ENCODE results near the gene LRRC46. TPM values are rescaled to one million over a fixed set of nuclear protein-coding genes. Genes with fewer than 3 reads are reported as not detected.
A peak's percentile ranks its signal among the peaks of the same experiment; 100 is the strongest.

The LRRC46 gene
- total RNA-seq, 1 experiment from 2014 or later: 1.2 TPM

DNA sequence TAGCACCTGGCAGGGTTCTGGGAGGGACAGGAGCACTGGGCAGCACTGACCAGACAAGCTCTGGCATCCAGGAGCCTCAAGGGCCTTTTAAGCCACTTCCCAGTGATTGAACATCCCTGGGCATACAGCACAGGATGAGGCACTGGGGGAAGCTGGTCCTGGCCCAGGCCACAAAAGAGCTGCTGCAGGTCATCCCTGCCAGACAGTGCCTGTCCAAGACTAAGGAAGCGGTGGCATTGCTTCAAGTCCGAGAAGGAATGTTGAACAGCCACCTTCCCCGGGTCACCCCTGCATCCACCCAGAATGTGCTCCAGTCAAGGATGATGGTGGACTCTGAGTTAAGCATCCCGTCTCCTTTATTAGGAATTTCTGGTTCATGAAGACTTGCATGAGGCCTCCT, 8.7 kb upstream of the LRRC46 start:
- peaks cover 49% of the 10 kb centered on the region for H3K36me3 Mint-ChIP-seq (ENCODE audit: insufficient read depth, unreplicated experiment)
- no TSS peak for BruUV-seq (replicated peaks)
- no peak overlapping the region for H3K27ac Mint-ChIP-seq (ENCODE audit: low read depth, unreplicated experiment)

DNA sequence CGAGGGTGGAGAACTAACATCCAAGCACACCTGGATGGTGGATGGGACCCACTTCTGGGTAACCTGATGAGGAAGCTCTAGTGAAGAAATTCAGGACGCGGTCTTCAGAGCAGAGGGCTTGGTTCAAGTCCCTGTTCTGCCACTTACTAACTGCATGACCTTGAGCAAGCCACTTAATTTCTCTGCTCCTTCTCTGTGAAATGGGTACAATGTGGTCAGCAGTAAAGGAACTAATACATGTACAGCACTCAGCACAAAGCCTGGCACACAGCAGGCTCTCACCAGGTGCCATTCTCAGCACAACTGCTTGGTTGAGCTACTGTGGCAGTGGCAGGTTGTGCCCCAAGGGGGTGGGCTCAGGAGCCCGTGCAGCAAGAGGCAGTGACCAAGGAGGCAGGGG, 8.0 kb upstream of the LRRC46 start:
- Mint-ChIP-seq H3K4me1 (ENCODE audit: insufficient read depth, unreplicated experiment) (peaks cover 23% of the 10 kb centered on the region), H3K4me3 (ENCODE audit: unreplicated experiment) (no peak overlapping the region), H3K27me3 (ENCODE audit: insufficient read depth, unreplicated experiment) (no peaks in the 10 kb centered on the region), H3K27ac (ENCODE audit: low read depth, unreplicated experiment) (no peak overlapping the region), H3K9me3 (ENCODE audit: unreplicated experiment) (no peaks in the 10 kb centered on the region), H3K36me3 (ENCODE audit: insufficient read depth, unreplicated experiment) (peaks cover 56% of the 10 kb centered on the region)
- TF ChIP-seq CTCF (IDR thresholded peaks at IDR 0.05; ENCODE audit: unreplicated experiment): no peak
- TSS peak; percentile 66 for BruUV-seq (replicated peaks)
- ChIA-PET CTCF (no interaction called here), POLR2A (interaction anchor here (1.0 kb wide), 1 partner anchor 72 kb away, joined by 5 read pairs; the partner anchor contains the start of gene SP2)
- DNase-seq (ENCODE audit: unreplicated experiment): no peak
- intact Hi-C loops (cut with micrococcal nuclease): no loop called here

More for the DNA sequence above, 8.7 kb upstream of the LRRC46 start:
- intact Hi-C loops (cut with micrococcal nuclease): no loop called here
- ChIA-PET CTCF (interaction anchor here (1.2 kb wide), 1 partner anchor 8 kb away, joined by 5 read pairs; no protein-coding TSS in a partner anchor), POLR2A (interaction anchor here (1.0 to 3.1 kb wide), 2 partner anchors 8 to 73 kb away, joined by 5 to 24 read pairs; partner anchors contain the start of genes LRRC46, MRPL10 and SP2)
- no peak for DNase-seq (ENCODE audit: unreplicated experiment)
- H3K9me3 Mint-ChIP-seq (ENCODE audit: unreplicated experiment): no peaks in the 10 kb centered on the region
- no peak for TF ChIP-seq CTCF (IDR thresholded peaks at IDR 0.05; ENCODE audit: unreplicated experiment)
- no peaks in the 10 kb centered on the region for H3K27me3 Mint-ChIP-seq (ENCODE audit: insufficient read depth, unreplicated experiment)
- no peak overlapping the region for H3K4me3 Mint-ChIP-seq (ENCODE audit: unreplicated experiment)
- H3K4me1 Mint-ChIP-seq (ENCODE audit: insufficient read depth, unreplicated experiment): peaks cover 23% of the 10 kb centered on the region

GRCh38 chr17:47829870-47830269, 1.6 kb upstream of the LRRC46 start:
- BruUV-seq (replicated peaks): no TSS peak
- intact Hi-C loops (cut with micrococcal nuclease): no loop called here
- TF ChIP-seq CTCF (IDR thresholded peaks at IDR 0.05; ENCODE audit: unreplicated experiment): no peak
- peak overlapping the region; percentile 47 for H3K27ac Mint-ChIP-seq (ENCODE audit: low read depth, unreplicated experiment)
- peaks cover 40% of the 10 kb centered on the region for H3K36me3 Mint-ChIP-seq (ENCODE audit: insufficient read depth, unreplicated experiment)
- no peak for DNase-seq (ENCODE audit: unreplicated experiment)
- ChIA-PET CTCF (interaction anchor here (0.6 to 0.7 kb wide), 2 partner anchors 107 to 129 kb away, joined by 3 read pairs; no protein-coding TSS in a partner anchor), POLR2A (interaction anchor here (1.8 to 3.4 kb wide), 3 partner anchors 20 to 65 kb away, joined by 7 to 38 read pairs (median 12); partner anchors contain the start of genes SP2 and SP6)
- H3K9me3 Mint-ChIP-seq (ENCODE audit: unreplicated experiment): no peaks in the 10 kb centered on the region
- H3K4me1 Mint-ChIP-seq (ENCODE audit: insufficient read depth, unreplicated experiment): peaks cover 10% of the 10 kb centered on the region
- H3K4me3 Mint-ChIP-seq (ENCODE audit: unreplicated experiment): peak overlapping the region; percentile 83
- no peaks in the 10 kb centered on the region for H3K27me3 Mint-ChIP-seq (ENCODE audit: insufficient read depth, unreplicated experiment)

- no TSS peak for BruUV-seq (replicated peaks)
- TF ChIP-seq CTCF (IDR thresholded peaks at IDR 0.05; ENCODE audit: unreplicated experiment): no peak
- intact Hi-C loops (cut with micrococcal nuclease): loop anchor here (1.0 kb wide), 1 partner anchor 54 kb away; no protein-coding TSS in a partner anchor
- Mint-ChIP-seq H3K36me3 (ENCODE audit: insufficient read depth, unreplicated experiment) (peaks cover 34% of the 10 kb centered on the region), H3K4me3 (ENCODE audit: unreplicated experiment) (peak overlapping the region; percentile 83), H3K4me1 (ENCODE audit: insufficient read depth, unreplicated experiment) (peaks cover 10% of the 10 kb centered on the region), H3K9me3 (ENCODE audit: unreplicated experiment) (no peaks in the 10 kb centered on the region), H3K27me3 (ENCODE audit: insufficient read depth, unreplicated experiment) (no peaks in the 10 kb centered on the region), H3K27ac (ENCODE audit: low read depth, unreplicated experiment) (peak overlapping the region; percentile 47)
- CTCF ChIA-PET: interaction anchor here (0.6 to 1.8 kb wide), 6 partner anchors 8 to 130 kb away, joined by 3 to 7 read pairs (median 4); partner anchors contain the start of gene SCRN2
- DNase-seq (ENCODE audit: unreplicated experiment): no peak
- POLR2A ChIA-PET: interaction anchor here (0.7 to 3.4 kb wide), 11 partner anchors 9 to 278 kb away, joined by 3 to 38 read pairs (median 7); partner anchors contain the start of genes CDK5RAP3, OSBPL7, SCRN2 and SNX11
These were observed 971 bp upstream of the LRRC46 start for GRCh38 chr17:47830396-47831002.

Data from MCF 10A (cell line).